ENCODE data around the gene IL17REL. TPM values are rescaled to one million over a fixed set of nuclear protein-coding genes. Genes with fewer than 3 reads are reported as not detected.

IL17REL gene
- total RNA-seq, 3 donors from 2014 or later: not detected

DNA sequence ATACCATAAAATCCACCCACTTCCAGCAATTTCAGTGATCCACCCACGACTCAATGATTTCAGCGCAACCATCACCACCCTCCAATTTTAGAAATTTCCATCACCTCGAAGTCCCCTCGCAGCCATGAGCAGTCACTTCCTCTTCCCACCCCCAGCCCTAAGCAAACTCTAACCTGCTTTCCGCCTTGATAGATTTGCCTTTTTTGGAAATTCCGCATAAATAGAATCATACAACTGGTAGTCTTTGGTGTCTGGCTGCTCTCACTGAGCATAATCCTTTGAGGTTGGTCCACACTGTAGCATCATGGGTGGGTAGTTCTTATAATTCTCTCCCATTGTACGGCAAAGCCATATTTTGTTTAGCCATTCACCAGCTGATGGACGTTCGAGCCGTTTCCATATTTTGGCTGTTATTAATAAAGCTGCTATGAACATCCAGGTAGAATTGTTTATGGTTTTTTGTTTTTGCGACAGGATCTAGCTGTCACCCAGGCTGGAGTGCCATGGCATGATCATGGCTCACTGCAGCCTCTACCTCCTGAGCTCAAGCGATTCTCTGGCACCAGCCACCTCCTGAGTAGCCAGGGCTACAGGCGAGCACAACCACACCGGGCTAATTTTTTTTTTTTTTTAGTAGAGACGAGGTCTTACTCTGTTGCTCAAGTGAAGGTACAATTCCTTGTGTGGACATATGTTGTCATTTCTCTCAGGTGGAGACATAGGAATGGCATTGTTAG is 36.0 kb downstream of the IL17REL start:
- Histone ChIP-seq H3K9me3 (no peaks in the 10 kb centered on the region), H3K4me3 (no peak overlapping the region), H3K4me1 (peaks cover 0 to 5% of the 10 kb centered on the region in 2 donors), H3K27ac (peak overlapping the region in 1 of 2 donors; percentile 82), H3K27me3 (no peaks in the 10 kb centered on the region), H3K36me3 (no peaks in the 10 kb centered on the region)
- TF ChIP-seq POLR2AphosphoS5 (IDR thresholded peaks at IDR 0.05) (no peak), POLR2A (IDR thresholded peaks at IDR 0.05) (no peak)
- TF ChIP-seq, protein P1, sequence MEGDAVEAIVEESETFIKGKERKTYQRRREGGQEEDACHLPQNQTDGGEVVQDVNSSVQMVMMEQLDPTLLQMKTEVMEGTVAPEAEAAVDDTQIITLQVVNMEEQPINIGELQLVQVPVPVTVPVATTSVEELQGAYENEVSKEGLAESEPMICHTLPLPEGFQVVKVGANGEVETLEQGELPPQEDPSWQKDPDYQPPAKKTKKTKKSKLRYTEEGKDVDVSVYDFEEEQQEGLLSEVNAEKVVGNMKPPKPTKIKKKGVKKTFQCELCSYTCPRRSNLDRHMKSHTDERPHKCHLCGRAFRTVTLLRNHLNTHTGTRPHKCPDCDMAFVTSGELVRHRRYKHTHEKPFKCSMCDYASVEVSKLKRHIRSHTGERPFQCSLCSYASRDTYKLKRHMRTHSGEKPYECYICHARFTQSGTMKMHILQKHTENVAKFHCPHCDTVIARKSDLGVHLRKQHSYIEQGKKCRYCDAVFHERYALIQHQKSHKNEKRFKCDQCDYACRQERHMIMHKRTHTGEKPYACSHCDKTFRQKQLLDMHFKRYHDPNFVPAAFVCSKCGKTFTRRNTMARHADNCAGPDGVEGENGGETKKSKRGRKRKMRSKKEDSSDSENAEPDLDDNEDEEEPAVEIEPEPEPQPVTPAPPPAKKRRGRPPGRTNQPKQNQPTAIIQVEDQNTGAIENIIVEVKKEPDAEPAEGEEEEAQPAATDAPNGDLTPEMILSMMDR (IDR thresholded peaks at IDR 0.05): no peak
- intact Hi-C loops (cut with DNase I; ENCODE audit: low total_unique reads): no loop called here
- peak; percentile 18 to 22 for DNase-seq (ENCODE audit: low spot score in 2 of 2)

DNA sequence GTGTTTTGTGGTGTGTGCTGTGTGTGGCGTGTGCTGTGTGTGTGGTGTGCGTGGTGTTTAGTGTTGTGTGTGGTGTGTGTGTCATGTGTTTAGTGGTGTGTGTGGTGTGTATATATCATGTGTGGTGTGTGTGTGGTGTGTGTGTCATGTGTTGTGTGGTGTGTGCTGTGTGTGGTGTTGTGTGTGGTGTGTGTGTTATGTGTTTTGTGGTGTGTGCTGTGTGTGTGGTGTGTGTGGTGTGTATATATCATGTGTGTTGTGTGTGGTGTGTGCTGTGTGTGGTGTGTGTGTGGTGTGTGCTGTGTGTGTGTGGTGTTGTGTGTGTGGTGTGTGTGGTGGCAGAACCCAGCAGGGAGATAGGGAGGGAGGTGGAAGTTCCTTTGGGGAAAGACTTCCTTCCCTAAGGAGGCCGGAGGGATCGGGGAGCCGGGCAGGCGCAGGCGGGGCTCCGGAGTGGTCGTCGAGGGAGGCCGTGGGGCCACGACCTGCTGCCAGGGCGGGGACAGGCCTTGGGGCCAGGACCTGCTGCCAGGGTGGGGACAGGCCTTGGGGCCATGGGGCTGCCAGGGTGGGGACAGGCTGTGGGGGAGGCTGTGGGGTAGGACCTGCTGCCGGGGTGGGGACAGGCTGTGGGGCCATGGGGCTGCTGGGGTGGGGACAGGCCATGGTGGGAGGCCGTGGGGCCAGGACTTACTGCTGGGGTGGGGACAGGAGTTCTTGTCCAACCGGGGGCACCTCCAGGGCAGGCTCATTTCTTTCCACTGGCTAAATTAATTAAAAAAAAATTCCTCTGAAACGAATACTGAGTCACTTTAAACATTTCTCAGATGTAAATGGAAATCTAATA is 36.8 kb downstream of the IL17REL start:
- Histone ChIP-seq H3K36me3 (no peaks in the 10 kb centered on the region), H3K4me1 (peaks cover 0 to 13% of the 10 kb centered on the region in 2 donors), H3K27me3 (no peaks in the 10 kb centered on the region), H3K27ac (peak overlapping the region; percentile 57 to 82), H3K4me3 (no peak overlapping the region), H3K9me3 (no peaks in the 10 kb centered on the region)
- TF ChIP-seq POLR2A (IDR thresholded peaks at IDR 0.05) (no peak), POLR2AphosphoS5 (IDR thresholded peaks at IDR 0.05) (no peak)
- TF ChIP-seq, protein P1 (IDR thresholded peaks at IDR 0.05): no peak
- intact Hi-C loops (cut with DNase I; ENCODE audit: low total_unique reads): no loop called here
- DNase-seq (ENCODE audit: low spot score in 2 of 2): peak; percentile 17 to 49

DNA sequence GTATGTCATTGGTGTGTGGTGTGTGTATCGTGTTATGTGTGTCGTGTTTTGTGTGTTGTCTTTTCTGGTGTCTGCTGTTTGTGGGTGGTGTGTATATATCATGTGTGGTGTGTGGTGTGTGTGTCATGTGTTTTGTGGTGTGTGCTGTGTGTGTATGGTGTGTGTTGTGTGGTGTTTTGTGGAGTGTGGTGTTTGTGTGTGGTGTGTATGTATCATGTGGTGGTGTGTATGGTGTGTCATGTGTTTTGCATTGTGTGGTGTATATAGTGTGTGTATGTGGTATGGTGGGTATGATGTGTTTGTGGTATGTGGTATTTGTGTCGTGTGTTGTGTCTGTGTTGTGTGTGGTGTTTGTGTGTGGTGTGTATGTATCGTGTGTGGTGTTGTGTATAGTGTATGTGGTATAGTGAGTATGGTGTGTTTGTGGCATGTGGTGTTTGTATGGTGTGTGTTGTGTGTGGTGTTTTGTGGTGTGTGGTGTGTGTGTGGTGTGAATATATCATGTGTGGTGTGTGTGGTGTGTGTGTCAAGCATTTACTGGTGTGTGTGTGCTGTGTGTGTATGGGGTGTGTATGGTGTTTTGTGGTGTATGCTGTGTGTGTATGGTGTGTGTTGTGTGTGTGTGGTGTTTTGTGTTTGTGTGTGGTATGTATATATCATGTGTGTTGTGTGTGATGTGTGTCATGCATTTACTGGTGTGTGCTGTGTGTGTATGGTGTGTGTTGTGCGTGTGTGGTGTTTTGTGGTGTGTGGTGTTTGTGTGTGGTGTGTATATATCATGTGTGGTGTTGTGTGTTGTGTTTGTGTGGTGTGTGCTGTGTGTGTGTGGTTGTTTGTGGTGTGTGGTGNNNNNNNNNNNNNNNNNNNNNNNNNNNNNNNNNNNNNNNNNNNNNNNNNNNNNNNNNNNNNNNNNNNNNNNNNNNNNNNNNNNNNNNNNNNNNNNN is 39.3 kb downstream of the IL17REL start:
- no peak overlapping the region for H3K4me3 ChIP-seq
- TF ChIP-seq, protein P1 (IDR thresholded peaks at IDR 0.05): no peak
- no peak for TF ChIP-seq POLR2A (IDR thresholded peaks at IDR 0.05)
- TF ChIP-seq POLR2AphosphoS5 (IDR thresholded peaks at IDR 0.05): no peak
- H3K27ac ChIP-seq: no peak overlapping the region
- intact Hi-C loops (cut with DNase I; ENCODE audit: low total_unique reads): no loop called here
- DNase-seq (ENCODE audit: low spot score in 2 of 2): peak in 1 of 2 donors; percentile 10
- H3K4me1 ChIP-seq: peaks cover 10 to 18% of the 10 kb centered on the region in 2 donors
- H3K27me3 ChIP-seq: no peaks in the 10 kb centered on the region
- H3K36me3 ChIP-seq: no peaks in the 10 kb centered on the region
- H3K9me3 ChIP-seq: no peaks in the 10 kb centered on the region

DNA sequence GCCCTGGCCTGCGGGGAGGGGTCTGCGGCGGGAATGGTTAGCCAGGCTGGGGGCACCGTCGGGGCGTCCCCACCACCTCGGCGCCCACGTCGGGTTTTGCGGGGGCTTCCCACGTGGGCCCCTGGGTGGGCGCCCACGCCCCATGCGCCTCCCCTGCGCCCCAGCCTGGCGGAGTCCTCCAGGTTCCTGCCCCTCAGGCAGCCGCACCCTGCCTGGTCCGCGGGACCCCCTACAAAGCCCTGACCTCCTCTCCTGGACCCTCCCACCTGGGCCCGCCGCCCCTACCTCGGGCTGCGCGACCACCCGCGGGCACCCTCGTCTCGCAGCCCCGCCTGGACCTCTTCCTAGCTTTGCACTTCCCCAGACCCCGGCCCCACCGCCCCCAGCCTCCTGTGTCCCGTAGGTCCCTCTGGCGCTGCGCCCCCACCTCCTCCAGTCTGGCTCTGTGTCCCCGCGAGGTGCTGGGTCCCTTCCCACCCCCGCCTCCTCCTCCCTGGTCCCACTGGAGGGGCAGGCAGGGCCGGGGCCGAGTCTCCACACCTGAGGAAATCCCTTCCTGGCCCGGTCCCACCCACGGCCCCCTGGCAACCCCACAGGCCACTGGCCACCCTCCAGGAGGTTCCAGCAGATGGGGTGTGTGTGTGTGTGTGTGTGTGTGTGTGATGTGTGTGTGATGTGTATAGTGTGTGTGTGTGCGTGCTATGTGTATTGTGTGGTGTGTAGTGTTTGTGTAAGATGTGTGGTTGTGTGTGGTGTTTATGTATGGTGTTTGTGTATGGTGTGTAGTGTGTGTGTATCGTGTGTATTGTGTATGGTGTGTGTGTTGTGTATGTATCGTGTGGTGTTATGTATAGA is 40.2 kb downstream of the IL17REL start:
- H3K27me3 ChIP-seq: no peaks in the 10 kb centered on the region
- no peaks in the 10 kb centered on the region for H3K36me3 ChIP-seq
- DNase-seq (ENCODE audit: low spot score in 2 of 2): peak; percentile 34 to 51
- intact Hi-C loops (cut with DNase I; ENCODE audit: low total_unique reads): no loop called here
- peaks cover 10 to 18% of the 10 kb centered on the region in 2 donors for H3K4me1 ChIP-seq
- H3K9me3 ChIP-seq: no peaks in the 10 kb centered on the region
- peak overlapping the region; percentile 47 to 64 (median 57) for H3K4me3 ChIP-seq
- H3K27ac ChIP-seq: peak overlapping the region; percentile 78 to 88
- TF ChIP-seq POLR2A (IDR thresholded peaks at IDR 0.05): no peak
